Measurements from ENCODE around the gene CWC25. TPM values are rescaled to one million over a fixed set of nuclear protein-coding genes. Genes with fewer than 3 reads are reported as not detected.
A peak's percentile ranks its signal among the peaks of the same experiment; 100 is the strongest.

The CWC25 gene
- total and polyA plus RNA-seq, 2 of the 13 experiments (the other 11 are each of a cell fraction or from before 2014, with no cell fraction given), result 15.6 to 22.7 TPM

DNA sequence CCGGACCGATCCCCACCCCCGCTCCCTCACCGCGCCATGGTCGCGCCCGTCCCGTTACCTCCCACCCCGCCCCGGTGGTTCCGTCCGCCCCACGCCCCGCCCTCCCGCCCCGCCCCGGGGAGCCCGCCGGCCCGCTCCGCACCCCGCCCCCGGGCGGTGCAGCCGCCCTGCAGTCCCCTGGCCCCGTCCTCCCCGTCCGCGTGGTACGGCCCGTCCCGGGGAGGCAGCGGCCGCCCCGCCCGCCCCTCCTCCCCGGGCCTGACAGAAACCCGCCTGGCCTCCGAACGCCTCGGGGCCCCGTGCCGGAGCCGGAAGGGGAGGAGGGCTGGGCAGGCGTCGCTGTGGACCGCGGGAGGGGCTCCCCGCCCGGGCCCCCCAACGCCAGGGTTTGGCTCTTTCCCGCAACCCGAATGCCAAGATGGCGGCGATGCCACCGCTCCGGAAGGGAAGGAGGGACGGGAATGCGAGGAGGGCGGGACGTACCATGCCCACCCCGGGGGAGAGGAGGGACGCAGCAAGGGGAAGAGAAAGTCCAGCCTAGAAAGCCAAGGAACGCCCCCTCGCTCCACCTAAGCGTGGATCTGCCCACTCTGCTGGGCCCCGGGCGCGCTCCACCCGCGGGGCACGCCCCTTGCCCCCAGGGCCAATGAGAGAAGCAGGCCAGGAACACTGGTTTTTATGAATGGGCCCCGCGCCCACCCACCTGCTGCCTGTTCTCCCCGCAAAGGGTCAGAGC is 25.5 kb downstream of the CWC25 start, which contains the start of gene PIP4K2B (continued):
- TF ChIP-seq GABPA (IDR thresholded peaks at IDR 0.05; ENCODE audit: low read depth, low read length) (peak; percentile 71), GABPA (CRISPR knock-in tag; IDR thresholded peaks at IDR 0.05; ENCODE audit: low read depth) (peak; percentile 87), ZNF121 (CRISPR knock-in tag; IDR thresholded peaks at IDR 0.05) (peak; percentile 53; the same call in 1 of the 2 replicates), MIXL1 (CRISPR knock-in tag; IDR thresholded peaks at IDR 0.05) (peak; percentile 66), ZNF557 (CRISPR knock-in tag; IDR thresholded peaks at IDR 0.05) (0 out of 2 replicates have a peak, but pooled peaks have one; percentile 84), ZNF367 (CRISPR knock-in tag; IDR thresholded peaks at IDR 0.05; ENCODE audit: borderline replicate concordance) (no peak), RXRA (CRISPR knock-in tag; IDR thresholded peaks at IDR 0.05) (peak; percentile 62; the same call in 1 of the 2 replicates), TBL1XR1 (IDR thresholded peaks at IDR 0.05; ENCODE audit: borderline replicate concordance, low read length, partially characterized antibody) (peak; percentile 20), RELA (CRISPR knock-in tag; IDR thresholded peaks at IDR 0.05) (0 out of 2 replicates have a peak, but pooled peaks have one; percentile 48), HMG20B (CRISPR knock-in tag; conservative IDR thresholded peaks at IDR 0.05) (no peak), RBM22 (optimal IDR thresholded peaks at IDR 0.05; ENCODE audit: low read length) (peak; percentile 85), ZNF670 (CRISPR knock-in tag; IDR thresholded peaks at IDR 0.05; ENCODE audit: borderline replicate concordance) (no peak), HMG20A (CRISPR knock-in tag; IDR thresholded peaks at IDR 0.05; ENCODE audit: borderline replicate concordance) (peak; percentile 48; the same call in 1 of the 2 replicates), ZNF331 (CRISPR knock-in tag; IDR thresholded peaks at IDR 0.05) (peak; percentile 84), CHCHD3 (CRISPR knock-in tag; IDR thresholded peaks at IDR 0.05) (no peak), NFE2 (CRISPR knock-in tag; IDR thresholded peaks at IDR 0.05) (no peak), RAD51 (IDR thresholded peaks at IDR 0.05; ENCODE audit: borderline replicate concordance) (no peak), ZSCAN21 (CRISPR knock-in tag; IDR thresholded peaks at IDR 0.05; ENCODE audit: borderline replicate concordance) (peak; percentile 45; the same call in 1 of the 2 replicates), NCOA1 (CRISPR knock-in tag; IDR thresholded peaks at IDR 0.05) (no peak; the same call in 1 of the 2 replicates), AGO1 (IDR thresholded peaks at IDR 0.05; ENCODE audit: low read depth, low read length, poor library complexity, severe bottlenecking) (peak; percentile 89)
- TF ChIP-seq, protein P1, sequence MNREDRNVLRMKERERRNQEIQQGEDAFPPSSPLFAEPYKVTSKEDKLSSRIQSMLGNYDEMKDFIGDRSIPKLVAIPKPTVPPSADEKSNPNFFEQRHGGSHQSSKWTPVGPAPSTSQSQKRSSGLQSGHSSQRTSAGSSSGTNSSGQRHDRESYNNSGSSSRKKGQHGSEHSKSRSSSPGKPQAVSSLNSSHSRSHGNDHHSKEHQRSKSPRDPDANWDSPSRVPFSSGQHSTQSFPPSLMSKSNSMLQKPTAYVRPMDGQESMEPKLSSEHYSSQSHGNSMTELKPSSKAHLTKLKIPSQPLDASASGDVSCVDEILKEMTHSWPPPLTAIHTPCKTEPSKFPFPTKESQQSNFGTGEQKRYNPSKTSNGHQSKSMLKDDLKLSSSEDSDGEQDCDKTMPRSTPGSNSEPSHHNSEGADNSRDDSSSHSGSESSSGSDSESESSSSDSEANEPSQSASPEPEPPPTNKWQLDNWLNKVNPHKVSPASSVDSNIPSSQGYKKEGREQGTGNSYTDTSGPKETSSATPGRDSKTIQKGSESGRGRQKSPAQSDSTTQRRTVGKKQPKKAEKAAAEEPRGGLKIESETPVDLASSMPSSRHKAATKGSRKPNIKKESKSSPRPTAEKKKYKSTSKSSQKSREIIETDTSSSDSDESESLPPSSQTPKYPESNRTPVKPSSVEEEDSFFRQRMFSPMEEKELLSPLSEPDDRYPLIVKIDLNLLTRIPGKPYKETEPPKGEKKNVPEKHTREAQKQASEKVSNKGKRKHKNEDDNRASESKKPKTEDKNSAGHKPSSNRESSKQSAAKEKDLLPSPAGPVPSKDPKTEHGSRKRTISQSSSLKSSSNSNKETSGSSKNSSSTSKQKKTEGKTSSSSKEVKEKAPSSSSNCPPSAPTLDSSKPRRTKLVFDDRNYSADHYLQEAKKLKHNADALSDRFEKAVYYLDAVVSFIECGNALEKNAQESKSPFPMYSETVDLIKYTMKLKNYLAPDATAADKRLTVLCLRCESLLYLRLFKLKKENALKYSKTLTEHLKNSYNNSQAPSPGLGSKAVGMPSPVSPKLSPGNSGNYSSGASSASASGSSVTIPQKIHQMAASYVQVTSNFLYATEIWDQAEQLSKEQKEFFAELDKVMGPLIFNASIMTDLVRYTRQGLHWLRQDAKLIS (CRISPR knock-in tag; IDR thresholded peaks at IDR 0.05), result no peak; the same call in 1 of the 2 replicates
- TF ChIP-seq, protein P2, sequence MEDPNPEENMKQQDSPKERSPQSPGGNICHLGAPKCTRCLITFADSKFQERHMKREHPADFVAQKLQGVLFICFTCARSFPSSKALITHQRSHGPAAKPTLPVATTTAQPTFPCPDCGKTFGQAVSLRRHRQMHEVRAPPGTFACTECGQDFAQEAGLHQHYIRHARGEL (CRISPR knock-in tag; IDR thresholded peaks at IDR 0.05), result no peak
- TF ChIP-seq, protein P3, sequence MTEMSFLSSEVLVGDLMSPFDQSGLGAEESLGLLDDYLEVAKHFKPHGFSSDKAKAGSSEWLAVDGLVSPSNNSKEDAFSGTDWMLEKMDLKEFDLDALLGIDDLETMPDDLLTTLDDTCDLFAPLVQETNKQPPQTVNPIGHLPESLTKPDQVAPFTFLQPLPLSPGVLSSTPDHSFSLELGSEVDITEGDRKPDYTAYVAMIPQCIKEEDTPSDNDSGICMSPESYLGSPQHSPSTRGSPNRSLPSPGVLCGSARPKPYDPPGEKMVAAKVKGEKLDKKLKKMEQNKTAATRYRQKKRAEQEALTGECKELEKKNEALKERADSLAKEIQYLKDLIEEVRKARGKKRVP (CRISPR knock-in tag; IDR thresholded peaks at IDR 0.05), result peak in 1 of 2 experiments; percentile 55; a peak in 1 of 4 replicates
- TF ChIP-seq, protein P4, sequence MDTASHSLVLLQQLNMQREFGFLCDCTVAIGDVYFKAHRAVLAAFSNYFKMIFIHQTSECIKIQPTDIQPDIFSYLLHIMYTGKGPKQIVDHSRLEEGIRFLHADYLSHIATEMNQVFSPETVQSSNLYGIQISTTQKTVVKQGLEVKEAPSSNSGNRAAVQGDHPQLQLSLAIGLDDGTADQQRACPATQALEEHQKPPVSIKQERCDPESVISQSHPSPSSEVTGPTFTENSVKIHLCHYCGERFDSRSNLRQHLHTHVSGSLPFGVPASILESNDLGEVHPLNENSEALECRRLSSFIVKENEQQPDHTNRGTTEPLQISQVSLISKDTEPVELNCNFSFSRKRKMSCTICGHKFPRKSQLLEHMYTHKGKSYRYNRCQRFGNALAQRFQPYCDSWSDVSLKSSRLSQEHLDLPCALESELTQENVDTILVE (CRISPR knock-in tag; IDR thresholded peaks at IDR 0.05), result peak; percentile 99
- TF ChIP-seq, protein P5, sequence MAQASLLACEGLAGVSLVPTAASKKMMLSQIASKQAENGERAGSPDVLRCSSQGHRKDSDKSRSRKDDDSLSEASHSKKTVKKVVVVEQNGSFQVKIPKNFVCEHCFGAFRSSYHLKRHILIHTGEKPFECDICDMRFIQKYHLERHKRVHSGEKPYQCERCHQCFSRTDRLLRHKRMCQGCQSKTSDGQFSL (CRISPR knock-in tag; IDR thresholded peaks at IDR 0.05), result peak; percentile 77

Measured in HepG2 (cell line).